Mucosa of gallbladder (tissue), 1 donor: ENCODE measurements around the gene UBE2O. TPM values are rescaled to one million over a fixed set of nuclear protein-coding genes. Genes with fewer than 3 reads are reported as not detected.

Experiments used
- DNase-seq: peaks from one replicate; pipeline ENCODE4 v3.0.0-alpha.2; 2020; ENCODE audit warnings: low spot score
- total RNA-seq: library from RNA; stranded (reverse); gene quantifications from one replicate; pipeline ENCODE4 v1.2.1, GENCODE V29; 2021
- donor health status: DM: no; HTN: no; CAD: no.

The UBE2O gene
- total RNA-seq, 1 donor from 2014 or later, result 26.0 TPM

GRCh38 chr17:76485569-76485968 is 32.6 kb upstream of the UBE2O start:
- DNase-seq, result peak; percentile 40

GRCh38 chr17:76484228-76484725 is 31.3 kb upstream of the UBE2O start:
- DNase-seq, result no peak

- DNase-seq, result peak; percentile 31
Measured at GRCh38 chr17:76481071-76481655, 28.2 kb upstream of the UBE2O start.

- DNase-seq, result no peak
Measured at GRCh38 chr17:76480632-76481031, 27.7 kb upstream of the UBE2O start.

- DNase-seq, result no peak
Measured at GRCh38 chr17:76479515-76480060, 26.6 kb upstream of the UBE2O start.

- DNase-seq, result no peak
Measured at GRCh38 chr17:76478730-76479514, 26.0 kb upstream of the UBE2O start.

- DNase-seq, result no peak
Measured at GRCh38 chr17:76478097-76478496, 25.1 kb upstream of the UBE2O start.

GRCh38 chr17:76477576-76477975 is 24.6 kb upstream of the UBE2O start:
- DNase-seq, result no peak

- DNase-seq, result no peak
Measured at GRCh38 chr17:76476736-76477135, 23.8 kb upstream of the UBE2O start.

- no peak for DNase-seq
Measured at GRCh38 chr17:76475302-76475701, 22.4 kb upstream of the UBE2O start.

- DNase-seq, result no peak
Measured at GRCh38 chr17:76474894-76475293, 21.9 kb upstream of the UBE2O start.

- no peak for DNase-seq
Measured at GRCh38 chr17:76474238-76474637, 21.3 kb upstream of the UBE2O start.

GRCh38 chr17:76473541-76473985 is 20.6 kb upstream of the UBE2O start:
- no peak for DNase-seq

GRCh38 chr17:76472726-76473125 is 19.8 kb upstream of the UBE2O start:
- DNase-seq, result no peak

- no peak for DNase-seq
Measured at GRCh38 chr17:76472258-76472645, 19.3 kb upstream of the UBE2O start.

- no peak for DNase-seq
Measured at GRCh38 chr17:76471498-76472257, 18.7 kb upstream of the UBE2O start.

- DNase-seq, result no peak
Measured at GRCh38 chr17:76469991-76470739, 17.2 kb upstream of the UBE2O start.

GRCh38 chr17:76469076-76469990 is 16.4 kb upstream of the UBE2O start:
- DNase-seq, result no peak

- no peak for DNase-seq
Measured at GRCh38 chr17:76468634-76469010, 15.7 kb upstream of the UBE2O start.
